ENCODE measurements around the gene KCNQ1.

KCNQ1 gene

DNA sequence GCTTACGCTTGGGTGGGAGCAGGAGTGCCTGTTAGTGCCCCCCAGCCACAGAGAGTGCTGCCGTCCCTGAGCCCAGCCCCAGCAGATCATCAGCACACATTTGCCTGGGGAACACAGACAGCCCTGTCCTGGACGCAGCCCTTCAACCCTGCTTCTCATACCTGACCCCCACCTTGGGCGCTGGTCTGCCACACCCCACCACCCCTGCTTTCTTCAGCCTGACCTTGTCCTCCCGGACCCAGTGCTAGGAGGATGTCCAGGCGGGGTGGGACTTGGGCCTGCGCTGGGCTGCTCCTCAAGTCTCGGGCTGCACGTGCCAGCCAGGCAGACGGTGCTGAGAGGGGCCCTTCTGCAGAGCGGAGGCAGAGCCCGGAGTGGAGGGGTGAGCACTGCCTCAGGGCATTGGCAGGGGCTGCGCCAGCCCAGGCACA is 135.8 kb downstream of the KCNQ1 start:
- H3K4me3 ChIP-seq (ENCODE audit: insufficient read depth, low read depth, low read length, poor library complexity, severe bottlenecking): no peak overlapping the region
- H3K36me3 ChIP-seq (ENCODE audit: control insufficient read depth, insufficient read depth, low read length): peaks cover 5% of the 10 kb centered on the region
- no peak overlapping the region for H3K27ac ChIP-seq (ENCODE audit: insufficient read depth, low read length, poor library complexity, severe bottlenecking)
- H3K4me1 ChIP-seq (ENCODE audit: control insufficient read depth, insufficient read depth, low read length, poor library complexity, severe bottlenecking): no peaks in the 10 kb centered on the region
- no peak for DNase-seq
- no peaks in the 10 kb centered on the region for H3K27me3 ChIP-seq (replicated peaks; ENCODE audit: control insufficient read depth, insufficient read depth, low read length, poor library complexity, severe bottlenecking)
- no peaks in the 10 kb centered on the region for H3K9me3 ChIP-seq (ENCODE audit: control insufficient read depth, low read length)

DNA sequence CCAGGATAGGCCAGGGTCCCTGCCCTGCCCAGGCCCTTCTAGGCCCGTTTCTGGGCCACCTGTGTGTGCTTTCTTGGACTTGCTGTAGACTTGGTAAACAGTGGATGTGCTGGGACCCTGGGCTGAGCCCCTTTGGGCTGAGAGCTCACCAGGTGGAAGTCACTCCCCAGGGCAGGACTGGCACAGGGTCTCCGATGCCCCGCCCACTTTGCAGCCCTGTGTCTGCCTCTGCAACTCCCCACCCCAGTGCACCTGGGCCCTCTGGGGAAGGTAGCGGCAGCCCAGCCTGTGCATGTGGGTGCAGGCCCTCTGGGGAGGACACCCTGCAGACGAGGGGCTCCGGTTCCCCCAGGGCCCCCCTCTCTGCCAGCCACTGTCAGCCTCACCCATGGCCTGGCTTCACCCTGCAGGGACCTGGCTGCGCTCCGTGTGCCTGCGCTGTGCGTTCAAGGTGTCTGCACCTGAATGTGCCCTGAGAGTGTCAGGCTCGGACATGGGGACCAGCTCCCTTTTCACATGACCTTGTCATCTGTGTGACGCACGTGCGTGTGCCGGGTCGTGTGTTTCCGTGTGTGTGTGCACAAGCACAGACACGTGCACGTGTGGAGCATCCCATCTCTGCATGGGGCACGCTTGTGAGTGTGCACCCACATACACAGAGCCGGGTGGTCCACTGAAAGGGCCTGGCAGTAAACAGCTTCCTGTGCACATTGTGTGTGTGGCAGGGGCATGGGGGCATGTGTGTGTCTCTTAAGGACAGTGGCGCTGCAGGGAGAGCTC is 136.5 kb downstream of the KCNQ1 start:
- DNase-seq: no peak
- H3K27ac ChIP-seq (ENCODE audit: insufficient read depth, low read length, poor library complexity, severe bottlenecking): no peak overlapping the region
- H3K4me3 ChIP-seq (ENCODE audit: insufficient read depth, low read depth, low read length, poor library complexity, severe bottlenecking): no peak overlapping the region
- peaks cover 5% of the 10 kb centered on the region for H3K36me3 ChIP-seq (ENCODE audit: control insufficient read depth, insufficient read depth, low read length)
- no peaks in the 10 kb centered on the region for H3K9me3 ChIP-seq (ENCODE audit: control insufficient read depth, low read length)
- no peaks in the 10 kb centered on the region for H3K4me1 ChIP-seq (ENCODE audit: control insufficient read depth, insufficient read depth, low read length, poor library complexity, severe bottlenecking)
- no peaks in the 10 kb centered on the region for H3K27me3 ChIP-seq (replicated peaks; ENCODE audit: control insufficient read depth, insufficient read depth, low read length, poor library complexity, severe bottlenecking)

DNA sequence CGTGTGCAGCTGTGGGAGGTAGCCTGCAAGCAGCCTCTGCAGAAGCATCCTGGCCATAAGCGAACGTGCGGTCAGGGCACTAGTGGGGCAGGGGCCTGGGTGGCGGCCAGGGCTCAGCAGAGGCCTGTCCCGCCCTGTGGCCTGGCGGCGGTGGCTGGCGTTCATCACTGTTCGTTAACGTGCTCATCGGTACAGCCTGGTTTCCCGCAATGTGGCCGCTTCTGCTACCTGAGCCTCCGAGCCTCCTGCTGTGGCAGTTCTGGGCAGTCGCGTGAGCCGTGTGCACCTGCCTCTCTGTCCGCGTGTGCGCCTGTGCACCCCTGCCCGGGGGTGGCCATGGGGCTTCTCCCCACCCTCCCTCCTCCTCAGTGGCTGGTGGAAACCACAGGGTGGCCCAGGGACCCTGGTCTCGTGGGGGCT is 137.1 kb downstream of the KCNQ1 start:
- H3K27ac ChIP-seq (ENCODE audit: insufficient read depth, low read length, poor library complexity, severe bottlenecking): no peak overlapping the region
- no peak overlapping the region for H3K4me3 ChIP-seq (ENCODE audit: insufficient read depth, low read depth, low read length, poor library complexity, severe bottlenecking)
- H3K27me3 ChIP-seq (replicated peaks; ENCODE audit: control insufficient read depth, insufficient read depth, low read length, poor library complexity, severe bottlenecking): no peaks in the 10 kb centered on the region
- H3K9me3 ChIP-seq (ENCODE audit: control insufficient read depth, low read length): no peaks in the 10 kb centered on the region
- peaks cover 5% of the 10 kb centered on the region for H3K36me3 ChIP-seq (ENCODE audit: control insufficient read depth, insufficient read depth, low read length)
- no peaks in the 10 kb centered on the region for H3K4me1 ChIP-seq (ENCODE audit: control insufficient read depth, insufficient read depth, low read length, poor library complexity, severe bottlenecking)
- DNase-seq: no peak

DNA sequence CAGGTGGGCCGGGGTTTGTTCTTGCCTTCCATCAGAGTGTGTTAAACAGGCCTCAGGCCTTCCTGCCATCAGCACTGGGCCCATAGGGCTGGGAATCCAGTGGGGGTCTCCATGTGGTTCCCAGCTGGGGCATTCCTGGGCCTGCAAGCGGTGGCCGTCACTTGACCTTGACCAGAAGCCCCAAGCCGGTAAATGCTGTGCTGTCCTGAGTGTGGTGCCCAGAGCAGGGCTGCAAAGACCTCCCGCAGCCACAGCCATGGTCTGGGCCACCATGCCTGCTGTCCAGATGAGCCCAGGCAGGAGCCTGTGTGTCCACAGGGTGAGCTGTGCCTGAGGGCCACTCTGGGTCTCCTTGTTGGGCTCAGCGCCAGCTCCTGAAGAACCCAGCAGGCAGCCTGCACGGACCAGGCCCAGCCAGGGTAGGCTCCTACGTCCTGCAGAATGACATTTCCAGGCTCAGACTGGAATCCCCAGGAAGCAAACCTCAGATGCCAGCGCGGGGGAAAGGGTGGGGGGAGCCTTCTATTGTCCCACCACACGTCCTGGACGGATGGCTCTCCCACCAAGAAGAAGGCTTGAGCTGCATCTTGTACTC is 137.6 kb downstream of the KCNQ1 start:
- no peaks in the 10 kb centered on the region for H3K27me3 ChIP-seq (replicated peaks; ENCODE audit: control insufficient read depth, insufficient read depth, low read length, poor library complexity, severe bottlenecking)
- no peak overlapping the region for H3K27ac ChIP-seq (ENCODE audit: insufficient read depth, low read length, poor library complexity, severe bottlenecking)
- H3K4me1 ChIP-seq (ENCODE audit: control insufficient read depth, insufficient read depth, low read length, poor library complexity, severe bottlenecking): no peaks in the 10 kb centered on the region
- H3K36me3 ChIP-seq (ENCODE audit: control insufficient read depth, insufficient read depth, low read length): peaks cover 7% of the 10 kb centered on the region
- DNase-seq: no peak
- H3K4me3 ChIP-seq (ENCODE audit: insufficient read depth, low read depth, low read length, poor library complexity, severe bottlenecking): no peak overlapping the region
- H3K9me3 ChIP-seq (ENCODE audit: control insufficient read depth, low read length): no peaks in the 10 kb centered on the region

DNA sequence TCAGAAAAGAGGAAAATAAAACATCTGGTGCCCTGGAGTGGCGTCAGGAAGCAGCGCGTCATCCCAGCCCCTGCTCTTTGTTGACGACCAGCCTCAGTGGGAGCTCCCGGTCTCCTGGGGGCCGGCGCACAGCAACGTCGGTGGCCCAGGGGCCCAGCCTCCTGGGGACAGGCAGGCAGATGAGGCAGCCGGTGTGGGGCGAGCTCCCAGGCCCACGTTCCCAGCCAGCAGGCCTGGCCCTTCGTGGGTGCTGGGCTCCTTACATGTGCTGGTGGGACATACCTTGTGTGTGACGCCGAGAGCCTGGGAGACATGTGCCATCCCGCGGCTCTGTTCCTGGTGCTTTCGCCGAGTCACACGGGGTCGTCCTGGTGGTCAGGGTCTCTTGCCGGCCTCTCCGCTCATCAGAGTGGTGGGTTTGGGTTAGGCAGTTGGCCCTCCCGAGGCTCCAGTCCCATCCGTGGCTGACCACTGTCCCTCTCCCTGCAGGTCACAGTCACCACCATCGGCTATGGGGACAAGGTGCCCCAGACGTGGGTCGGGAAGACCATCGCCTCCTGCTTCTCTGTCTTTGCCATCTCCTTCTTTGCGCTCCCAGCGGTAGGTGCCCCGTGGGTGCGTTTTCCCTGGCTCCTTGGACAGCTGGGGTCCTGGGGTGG is 138.3 kb downstream of the KCNQ1 start:
- no peak overlapping the region for H3K27ac ChIP-seq (ENCODE audit: insufficient read depth, low read length, poor library complexity, severe bottlenecking)
- DNase-seq: no peak
- no peak overlapping the region for H3K4me3 ChIP-seq (ENCODE audit: insufficient read depth, low read depth, low read length, poor library complexity, severe bottlenecking)
- no peaks in the 10 kb centered on the region for H3K9me3 ChIP-seq (ENCODE audit: control insufficient read depth, low read length)
- peaks cover 9% of the 10 kb centered on the region for H3K36me3 ChIP-seq (ENCODE audit: control insufficient read depth, insufficient read depth, low read length)
- no peaks in the 10 kb centered on the region for H3K4me1 ChIP-seq (ENCODE audit: control insufficient read depth, insufficient read depth, low read length, poor library complexity, severe bottlenecking)
- no peaks in the 10 kb centered on the region for H3K27me3 ChIP-seq (replicated peaks; ENCODE audit: control insufficient read depth, insufficient read depth, low read length, poor library complexity, severe bottlenecking)

DNA sequence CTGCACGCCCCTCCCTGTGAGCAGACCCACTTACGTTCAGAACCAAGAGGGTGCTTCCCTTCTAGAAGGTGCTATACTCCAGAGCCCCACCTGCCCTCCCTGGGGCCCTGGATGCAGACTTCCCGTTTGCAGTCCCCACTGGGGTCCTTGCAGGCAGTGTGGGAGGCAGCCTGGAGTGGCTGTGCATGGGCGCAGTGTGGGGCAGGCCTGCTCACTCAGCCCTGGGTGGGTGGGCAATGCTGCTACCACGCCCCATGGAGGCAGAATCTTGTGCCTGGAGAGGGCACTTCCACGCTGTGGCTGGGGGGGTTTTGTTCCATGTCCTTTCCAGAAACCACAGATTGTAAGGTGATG is 138.8 kb downstream of the KCNQ1 start:
- H3K9me3 ChIP-seq (ENCODE audit: control insufficient read depth, low read length): no peaks in the 10 kb centered on the region
- H3K4me1 ChIP-seq (ENCODE audit: control insufficient read depth, insufficient read depth, low read length, poor library complexity, severe bottlenecking): no peaks in the 10 kb centered on the region
- no peaks in the 10 kb centered on the region for H3K27me3 ChIP-seq (replicated peaks; ENCODE audit: control insufficient read depth, insufficient read depth, low read length, poor library complexity, severe bottlenecking)
- no peak overlapping the region for H3K4me3 ChIP-seq (ENCODE audit: insufficient read depth, low read depth, low read length, poor library complexity, severe bottlenecking)
- H3K27ac ChIP-seq (ENCODE audit: insufficient read depth, low read length, poor library complexity, severe bottlenecking): no peak overlapping the region
- DNase-seq: no peak
- peaks cover 9% of the 10 kb centered on the region for H3K36me3 ChIP-seq (ENCODE audit: control insufficient read depth, insufficient read depth, low read length)

DNA sequence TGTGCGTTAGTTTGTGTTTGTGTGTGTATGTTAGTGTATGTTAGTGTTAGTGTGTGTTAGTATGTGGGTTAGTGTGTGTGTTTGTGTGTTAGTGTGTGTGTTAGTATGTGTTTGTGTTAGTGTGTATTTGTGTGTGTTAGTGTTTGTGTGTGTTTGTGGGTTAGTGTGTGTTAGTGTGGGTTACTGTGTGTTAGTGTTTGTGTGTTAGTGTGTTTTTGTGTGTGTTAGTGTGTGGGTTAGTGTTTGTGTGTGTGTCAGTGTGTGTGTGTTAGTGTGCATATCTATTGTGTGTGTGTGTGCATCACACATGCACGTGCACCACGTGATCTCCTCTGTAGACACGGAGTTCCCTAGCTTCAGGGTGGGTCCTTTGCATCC is 139.6 kb downstream of the KCNQ1 start:
- no peak overlapping the region for H3K27ac ChIP-seq (ENCODE audit: insufficient read depth, low read length, poor library complexity, severe bottlenecking)
- H3K36me3 ChIP-seq (ENCODE audit: control insufficient read depth, insufficient read depth, low read length): peaks cover 17% of the 10 kb centered on the region
- no peaks in the 10 kb centered on the region for H3K27me3 ChIP-seq (replicated peaks; ENCODE audit: control insufficient read depth, insufficient read depth, low read length, poor library complexity, severe bottlenecking)
- no peaks in the 10 kb centered on the region for H3K9me3 ChIP-seq (ENCODE audit: control insufficient read depth, low read length)
- no peak overlapping the region for H3K4me3 ChIP-seq (ENCODE audit: insufficient read depth, low read depth, low read length, poor library complexity, severe bottlenecking)
- no peak for DNase-seq
- no peaks in the 10 kb centered on the region for H3K4me1 ChIP-seq (ENCODE audit: control insufficient read depth, insufficient read depth, low read length, poor library complexity, severe bottlenecking)

DNA sequence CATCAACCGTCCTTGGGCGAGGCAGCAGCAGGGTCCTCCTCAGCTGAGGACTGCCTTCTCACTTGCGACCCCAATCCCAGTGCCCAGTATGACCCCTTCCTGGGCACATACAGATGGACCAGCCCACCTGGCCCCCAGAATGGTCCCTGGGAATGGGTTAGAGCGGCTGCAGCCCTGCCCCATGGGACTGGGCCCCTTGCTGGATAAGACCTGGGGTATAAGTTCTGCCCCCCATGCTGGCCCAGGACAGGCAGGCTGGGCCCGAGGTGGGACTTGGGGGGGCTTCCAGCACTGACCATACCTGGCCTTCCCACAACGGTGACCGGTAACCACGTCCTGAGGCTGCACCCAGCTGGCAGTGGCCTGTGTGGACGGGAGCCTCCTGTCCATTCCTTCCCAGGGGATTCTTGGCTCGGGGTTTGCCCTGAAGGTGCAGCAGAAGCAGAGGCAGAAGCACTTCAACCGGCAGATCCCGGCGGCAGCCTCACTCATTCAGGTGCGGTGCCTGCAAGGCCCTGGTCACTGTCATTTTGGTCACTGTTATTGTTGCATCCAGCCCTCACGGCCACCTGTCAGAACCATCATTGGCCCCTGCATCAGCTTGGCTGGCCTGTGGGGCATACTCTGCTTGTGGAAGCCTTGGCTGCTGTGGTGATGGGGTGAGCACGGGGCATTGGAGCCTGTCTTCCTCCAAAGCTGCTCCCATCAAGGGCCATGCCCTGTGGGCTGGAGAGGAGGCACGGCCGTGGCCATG is 140.2 kb downstream of the KCNQ1 start:
- no peaks in the 10 kb centered on the region for H3K27me3 ChIP-seq (replicated peaks; ENCODE audit: control insufficient read depth, insufficient read depth, low read length, poor library complexity, severe bottlenecking)
- H3K9me3 ChIP-seq (ENCODE audit: control insufficient read depth, low read length): no peaks in the 10 kb centered on the region
- no peak overlapping the region for H3K27ac ChIP-seq (ENCODE audit: insufficient read depth, low read length, poor library complexity, severe bottlenecking)
- no peaks in the 10 kb centered on the region for H3K4me1 ChIP-seq (ENCODE audit: control insufficient read depth, insufficient read depth, low read length, poor library complexity, severe bottlenecking)
- peaks cover 23% of the 10 kb centered on the region for H3K36me3 ChIP-seq (ENCODE audit: control insufficient read depth, insufficient read depth, low read length)
- DNase-seq: no peak
- no peak overlapping the region for H3K4me3 ChIP-seq (ENCODE audit: insufficient read depth, low read depth, low read length, poor library complexity, severe bottlenecking)

DNA sequence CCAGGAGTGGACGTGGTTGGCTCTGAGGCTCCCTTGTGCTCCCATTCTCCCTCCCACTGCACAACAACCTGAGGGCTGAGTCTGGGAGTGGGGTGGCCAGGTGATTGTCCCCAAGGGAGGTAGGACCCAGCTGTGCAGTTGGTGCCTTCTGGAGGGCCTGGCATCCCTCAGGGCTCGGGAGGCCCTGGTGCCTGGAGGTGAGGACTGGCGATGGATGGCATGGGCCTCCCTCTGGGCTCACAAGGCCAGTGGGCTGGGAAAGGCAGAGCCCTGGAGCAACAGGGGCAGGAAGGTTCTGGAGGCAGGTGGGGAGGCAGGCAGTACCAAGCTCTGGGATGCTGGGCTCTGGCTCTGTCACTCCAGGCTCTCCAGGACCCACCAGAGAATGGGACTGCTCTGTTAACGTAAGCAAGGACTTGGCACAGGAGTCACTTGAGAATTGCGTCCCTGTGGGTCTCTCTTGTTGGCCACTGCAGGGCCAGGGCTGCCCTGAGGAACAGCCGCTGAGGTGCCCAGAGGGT is 140.8 kb downstream of the KCNQ1 start:
- Histone ChIP-seq H3K9me3 (ENCODE audit: control insufficient read depth, low read length) (no peaks in the 10 kb centered on the region), H3K27ac (ENCODE audit: insufficient read depth, low read length, poor library complexity, severe bottlenecking) (no peak overlapping the region), H3K36me3 (ENCODE audit: control insufficient read depth, insufficient read depth, low read length) (peaks cover 23% of the 10 kb centered on the region), H3K4me1 (ENCODE audit: control insufficient read depth, insufficient read depth, low read length, poor library complexity, severe bottlenecking) (no peaks in the 10 kb centered on the region), H3K4me3 (ENCODE audit: insufficient read depth, low read depth, low read length, poor library complexity, severe bottlenecking) (no peak overlapping the region), H3K27me3 (replicated peaks; ENCODE audit: control insufficient read depth, insufficient read depth, low read length, poor library complexity, severe bottlenecking) (no peaks in the 10 kb centered on the region)
- DNase-seq: no peak
